Neural cell (in vitro differentiated cells): Measurements from ENCODE around the gene LHX5.

Experiments used
- EP300 ChIP-seq: fragments of 450-650 bp; conservative IDR thresholded peaks from 2 replicates; pipeline ENCODE4 v1.6.1; 2014; ENCODE audit warnings: antibody characterized with exemption, mild to moderate bottlenecking, moderate library complexity; ENCODE audit not compliant: poor library complexity, severe bottlenecking
- EZH2 ChIP-seq: fragments of 200-600, 300-800 bp; shearing (Covaris generic), sonication (generic); IDR thresholded peaks from 2 replicates; pipeline ENCODE4 v1.6.1; 2014; ENCODE audit warnings: antibody characterized with exemption, low read length, borderline replicate concordance, mild to moderate bottlenecking; ENCODE audit not compliant: insufficient read depth, poor library complexity, severe bottlenecking
- RAD21 ChIP-seq: fragments of 450-650 bp; conservative IDR thresholded peaks from 2 replicates; pipeline ENCODE4 v1.6.1; 2014; ENCODE audit warnings: antibody characterized with exemption, mild to moderate bottlenecking, moderate library complexity
- SMC3 ChIP-seq: fragments of 450-650 bp; conservative IDR thresholded peaks from 2 replicates; pipeline ENCODE4 v1.6.1; 2014; ENCODE audit warnings: antibody characterized with exemption, mild to moderate bottlenecking, moderate library complexity; ENCODE audit not compliant: poor library complexity
- TF ChIP-seq, protein P1 (sequence below): fragments of 450-650 bp; IDR thresholded peaks from 2 replicates; pipeline ENCODE4 v1.5.1; 2014; ENCODE audit warnings: antibody characterized with exemption, mild to moderate bottlenecking, moderate library complexity; ENCODE audit not compliant: poor library complexity, severe bottlenecking
- TF ChIP-seq, protein P2 (sequence below): IDR thresholded peaks from 2 replicates; pipeline ENCODE4 v1.6.1; 2012; ENCODE audit warnings: borderline replicate concordance

DNA sequence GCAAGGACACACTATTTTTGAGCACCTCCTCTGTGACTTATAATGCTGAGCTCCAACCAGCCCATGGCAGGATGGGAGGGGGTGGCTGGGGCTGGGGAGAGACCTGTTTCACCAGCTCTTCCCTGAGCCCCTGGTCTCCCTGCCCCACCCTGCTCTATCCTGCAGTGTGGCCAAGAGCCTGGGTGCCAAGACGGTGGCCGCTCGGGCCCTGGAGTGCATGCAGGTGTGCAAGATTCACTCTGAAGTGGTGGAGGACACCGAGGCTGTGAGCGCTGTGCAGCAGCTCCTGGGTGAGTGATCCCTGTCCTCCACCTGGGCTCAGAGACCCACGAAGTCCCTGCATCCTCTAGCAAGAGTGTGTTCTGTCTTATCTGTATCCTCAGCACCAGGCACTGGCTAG lies 35.1 kb downstream of the LHX5 start:
- TF ChIP-seq SMC3 = no peak
- TF ChIP-seq, protein P1, sequence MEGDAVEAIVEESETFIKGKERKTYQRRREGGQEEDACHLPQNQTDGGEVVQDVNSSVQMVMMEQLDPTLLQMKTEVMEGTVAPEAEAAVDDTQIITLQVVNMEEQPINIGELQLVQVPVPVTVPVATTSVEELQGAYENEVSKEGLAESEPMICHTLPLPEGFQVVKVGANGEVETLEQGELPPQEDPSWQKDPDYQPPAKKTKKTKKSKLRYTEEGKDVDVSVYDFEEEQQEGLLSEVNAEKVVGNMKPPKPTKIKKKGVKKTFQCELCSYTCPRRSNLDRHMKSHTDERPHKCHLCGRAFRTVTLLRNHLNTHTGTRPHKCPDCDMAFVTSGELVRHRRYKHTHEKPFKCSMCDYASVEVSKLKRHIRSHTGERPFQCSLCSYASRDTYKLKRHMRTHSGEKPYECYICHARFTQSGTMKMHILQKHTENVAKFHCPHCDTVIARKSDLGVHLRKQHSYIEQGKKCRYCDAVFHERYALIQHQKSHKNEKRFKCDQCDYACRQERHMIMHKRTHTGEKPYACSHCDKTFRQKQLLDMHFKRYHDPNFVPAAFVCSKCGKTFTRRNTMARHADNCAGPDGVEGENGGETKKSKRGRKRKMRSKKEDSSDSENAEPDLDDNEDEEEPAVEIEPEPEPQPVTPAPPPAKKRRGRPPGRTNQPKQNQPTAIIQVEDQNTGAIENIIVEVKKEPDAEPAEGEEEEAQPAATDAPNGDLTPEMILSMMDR = no peak
- no peak for TF ChIP-seq RAD21
- TF ChIP-seq EP300 = no peak
- TF ChIP-seq, protein P2, sequence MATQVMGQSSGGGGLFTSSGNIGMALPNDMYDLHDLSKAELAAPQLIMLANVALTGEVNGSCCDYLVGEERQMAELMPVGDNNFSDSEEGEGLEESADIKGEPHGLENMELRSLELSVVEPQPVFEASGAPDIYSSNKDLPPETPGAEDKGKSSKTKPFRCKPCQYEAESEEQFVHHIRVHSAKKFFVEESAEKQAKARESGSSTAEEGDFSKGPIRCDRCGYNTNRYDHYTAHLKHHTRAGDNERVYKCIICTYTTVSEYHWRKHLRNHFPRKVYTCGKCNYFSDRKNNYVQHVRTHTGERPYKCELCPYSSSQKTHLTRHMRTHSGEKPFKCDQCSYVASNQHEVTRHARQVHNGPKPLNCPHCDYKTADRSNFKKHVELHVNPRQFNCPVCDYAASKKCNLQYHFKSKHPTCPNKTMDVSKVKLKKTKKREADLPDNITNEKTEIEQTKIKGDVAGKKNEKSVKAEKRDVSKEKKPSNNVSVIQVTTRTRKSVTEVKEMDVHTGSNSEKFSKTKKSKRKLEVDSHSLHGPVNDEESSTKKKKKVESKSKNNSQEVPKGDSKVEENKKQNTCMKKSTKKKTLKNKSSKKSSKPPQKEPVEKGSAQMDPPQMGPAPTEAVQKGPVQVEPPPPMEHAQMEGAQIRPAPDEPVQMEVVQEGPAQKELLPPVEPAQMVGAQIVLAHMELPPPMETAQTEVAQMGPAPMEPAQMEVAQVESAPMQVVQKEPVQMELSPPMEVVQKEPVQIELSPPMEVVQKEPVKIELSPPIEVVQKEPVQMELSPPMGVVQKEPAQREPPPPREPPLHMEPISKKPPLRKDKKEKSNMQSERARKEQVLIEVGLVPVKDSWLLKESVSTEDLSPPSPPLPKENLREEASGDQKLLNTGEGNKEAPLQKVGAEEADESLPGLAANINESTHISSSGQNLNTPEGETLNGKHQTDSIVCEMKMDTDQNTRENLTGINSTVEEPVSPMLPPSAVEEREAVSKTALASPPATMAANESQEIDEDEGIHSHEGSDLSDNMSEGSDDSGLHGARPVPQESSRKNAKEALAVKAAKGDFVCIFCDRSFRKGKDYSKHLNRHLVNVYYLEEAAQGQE = no peak
- no peak for TF ChIP-seq EZH2
